HepG2 (cell line): ENCODE results near the gene ADAMTS17. TPM values are rescaled to one million over a fixed set of nuclear protein-coding genes. Genes with fewer than 3 reads are reported as not detected.

ENCODE experiments used
- FOXA3 ChIP-seq: IDR thresholded peaks from 2 replicates; pipeline ENCODE4 v1.6.1; 2016; ENCODE audit warnings: missing genetic modification reagents, missing compliant biosample characterization
- FOXM1 ChIP-seq: sonication (generic); formaldehyde crosslinking; IDR thresholded peaks from 2 replicates; pipeline ENCODE4 v1.5.0; 2020; ENCODE audit warnings: missing genetic modification reagents
- HNRNPK ChIP-seq: fragments of 200-400 bp; formaldehyde crosslinking; IDR thresholded peaks from 2 replicates; pipeline ENCODE4 v1.6.1; 2018; ENCODE audit warnings: low read length, low read depth, moderate library complexity, mild to moderate bottlenecking; ENCODE audit not compliant: poor library complexity, severe bottlenecking
- KDM3A ChIP-seq: IDR thresholded peaks from 2 replicates; pipeline ENCODE4 v1.6.1; 2018; ENCODE audit warnings: low read depth, missing compliant biosample characterization
- KDM5B ChIP-seq: sonication (generic); formaldehyde crosslinking; IDR thresholded peaks from 2 replicates; pipeline ENCODE4 v1.4.0; 2020; ENCODE audit warnings: missing genetic modification reagents, mild to moderate bottlenecking, borderline replicate concordance
- MBNL3 ChIP-seq: fragments of 250-450 bp; sonication (Bioruptor Pico); conservative IDR thresholded peaks from 2 replicates; pipeline ENCODE4 v1.8.0; 2022; ENCODE audit warnings: mild to moderate bottlenecking, inconsistent platforms
- POGZ ChIP-seq: sonication (generic); formaldehyde crosslinking; IDR thresholded peaks from 2 replicates; pipeline ENCODE4 v1.4.0; 2020; ENCODE audit warnings: mild to moderate bottlenecking, missing genetic modification reagents
- RAD21 ChIP-seq: fragments of 450-650 bp; formaldehyde crosslinking; IDR thresholded peaks from 2 replicates; pipeline ENCODE4 v1.5.0; 2020; ENCODE audit warnings: mild to moderate bottlenecking
- RFX3 ChIP-seq: IDR thresholded peaks from 2 replicates; pipeline ENCODE4 v1.6.1; 2016; ENCODE audit warnings: missing biosample characterization, missing genetic modification reagents
- SOX5 ChIP-seq: IDR thresholded peaks from 2 replicates; pipeline ENCODE4 v1.6.1; 2016; ENCODE audit warnings: borderline replicate concordance
- SUZ12 ChIP-seq: fragments of 150-350 bp; IDR thresholded peaks from 2 replicates; pipeline ENCODE4 v1.6.1; 2014; ENCODE audit warnings: low read depth, low read length
- TBX3 ChIP-seq: fragments of 450-650 bp; IDR thresholded peaks from 2 replicates; pipeline ENCODE4 v1.6.1; 2017; ENCODE audit warnings: antibody characterized with exemption, mild to moderate bottlenecking, inconsistent platforms, borderline replicate concordance
- YEATS4 ChIP-seq: sonication (generic); formaldehyde crosslinking; IDR thresholded peaks from 2 replicates; pipeline ENCODE4 v1.4.0; 2020; ENCODE audit warnings: missing genetic modification reagents, borderline replicate concordance
- ZBTB20 ChIP-seq: sonication (generic); formaldehyde crosslinking; IDR thresholded peaks from 2 replicates; pipeline ENCODE4 v1.8.1; 2023; ENCODE audit warnings: missing genetic modification reagents, low read depth, mild to moderate bottlenecking, borderline replicate concordance
- ZFP62 ChIP-seq: sonication (generic); formaldehyde crosslinking; IDR thresholded peaks from 2 replicates; pipeline ENCODE4 v1.4.0; 2020; ENCODE audit warnings: missing genetic modification reagents
- ZNF12 ChIP-seq: sonication (generic); formaldehyde crosslinking; IDR thresholded peaks from 2 replicates; pipeline ENCODE4 v1.5.0; 2020; ENCODE audit warnings: missing genetic modification reagents
- ZNF232 ChIP-seq: sonication (generic); formaldehyde crosslinking; IDR thresholded peaks from 2 replicates; pipeline ENCODE4 v1.4.0; 2020; ENCODE audit warnings: missing genetic modification reagents, borderline replicate concordance
- ZNF274 ChIP-seq: sonication (generic); formaldehyde crosslinking; IDR thresholded peaks from 2 replicates; pipeline ENCODE4 v1.5.1; 2020; ENCODE audit warnings: mild to moderate bottlenecking, missing genetic modification reagents
- ZNF558 ChIP-seq: sonication (generic); formaldehyde crosslinking; IDR thresholded peaks from 2 replicates; pipeline ENCODE4 v1.9.0; 2022; ENCODE audit warnings: mild to moderate bottlenecking, missing genetic modification reagents, borderline replicate concordance
- ZNF749 ChIP-seq: sonication (generic); formaldehyde crosslinking; IDR thresholded peaks from 2 replicates; pipeline ENCODE4 v1.8.0; 2022; ENCODE audit warnings: mild to moderate bottlenecking, missing genetic modification reagents, moderate library complexity, borderline replicate concordance
- ZNF775 ChIP-seq: sonication (generic); formaldehyde crosslinking; IDR thresholded peaks from 2 replicates; pipeline ENCODE4 v1.4.0; 2020; ENCODE audit warnings: missing genetic modification reagents, mild to moderate bottlenecking, moderate library complexity, borderline replicate concordance
- polyA plus RNA-seq, 8 experiments: library from polyadenylated mRNA; depleted of rRNA in 3 of 8; stranded (reverse) in 7 of 8; unstranded in 1 of 8; fragments of >200 nt; fragmentation: Illumina TruSeq in 4 of 8; extraction: Trizol in 4 of 8; gene quantifications; 2 replicates each; pipeline versions ENCODE4 v1.2.1 to v1.2.3, GENCODE V29; 2011 to 2016; ENCODE audit warnings: low read depth in 4 of 8, missing spikeins in 1 of 8, mixed read lengths in 1 of 8; ENCODE audit not compliant: insufficient read depth in 1 of 8
- total RNA-seq, 5 experiments: library from RNA; depleted of rRNA; stranded (reverse); fragments of >200 nt; fragmentation: Illumina TruSeq; extraction: Trizol; gene quantifications; 2 replicates each; pipeline ENCODE4 v1.2.3, GENCODE V29; 2016; ENCODE audit warnings: low read depth in 1 of 5
- TF ChIP-seq, protein P1 (sequence below): sonication (generic); formaldehyde crosslinking; IDR thresholded peaks from 2 replicates; pipeline ENCODE4 v1.4.0; 2020; ENCODE audit warnings: missing genetic modification reagents
- TF ChIP-seq, protein P2 (sequence below): sonication (generic); formaldehyde crosslinking; IDR thresholded peaks from 2 replicates; pipeline ENCODE4 v1.4.0; 2020; ENCODE audit warnings: missing genetic modification reagents, low read depth, mild to moderate bottlenecking, borderline replicate concordance
- TF ChIP-seq, protein P3 (sequence below): sonication (generic); formaldehyde crosslinking; IDR thresholded peaks from 2 replicates; pipeline ENCODE4 v1.5.0; 2020; ENCODE audit warnings: mild to moderate bottlenecking, missing genetic modification reagents
- TF ChIP-seq, protein P4 (sequence below): sonication (generic); formaldehyde crosslinking; IDR thresholded peaks from 2 replicates; pipeline ENCODE4 v1.4.0; 2020; ENCODE audit warnings: missing genetic modification reagents

Gene ADAMTS17
- total and polyA plus RNA-seq, 2 of the 13 experiments (the other 11 are each of a cell fraction or from before 2014, with no cell fraction given) = 0.02 to 0.04 TPM

DNA sequence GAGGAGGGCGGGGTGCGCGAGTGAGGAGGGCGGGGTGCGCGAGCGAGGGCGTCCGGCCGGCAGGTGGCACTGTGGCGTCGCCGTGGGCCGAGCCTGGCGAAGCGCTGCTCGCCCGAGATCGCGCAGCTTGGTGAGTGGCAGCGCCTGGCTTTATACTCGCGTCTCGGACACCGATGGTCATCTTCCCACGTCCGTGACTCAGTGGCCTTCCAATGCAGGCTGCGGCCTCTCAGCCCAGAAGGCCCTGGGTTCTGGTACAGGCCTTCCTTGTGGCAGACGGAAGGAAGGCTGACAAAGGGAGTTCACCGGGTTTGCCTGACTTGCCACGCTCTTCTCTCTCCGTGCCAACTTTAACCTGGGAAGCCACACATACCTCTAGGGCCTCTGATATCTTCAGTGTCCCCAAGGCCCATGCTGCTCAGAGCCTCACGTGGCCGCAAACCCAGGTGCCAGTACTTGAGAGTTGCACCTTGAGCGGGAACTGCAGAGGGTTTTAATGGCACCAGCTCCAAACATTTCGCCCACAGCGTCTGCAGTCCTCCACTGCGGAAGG, 413.3 kb downstream of the ADAMTS17 start (continued):
- TF ChIP-seq, protein P1, sequence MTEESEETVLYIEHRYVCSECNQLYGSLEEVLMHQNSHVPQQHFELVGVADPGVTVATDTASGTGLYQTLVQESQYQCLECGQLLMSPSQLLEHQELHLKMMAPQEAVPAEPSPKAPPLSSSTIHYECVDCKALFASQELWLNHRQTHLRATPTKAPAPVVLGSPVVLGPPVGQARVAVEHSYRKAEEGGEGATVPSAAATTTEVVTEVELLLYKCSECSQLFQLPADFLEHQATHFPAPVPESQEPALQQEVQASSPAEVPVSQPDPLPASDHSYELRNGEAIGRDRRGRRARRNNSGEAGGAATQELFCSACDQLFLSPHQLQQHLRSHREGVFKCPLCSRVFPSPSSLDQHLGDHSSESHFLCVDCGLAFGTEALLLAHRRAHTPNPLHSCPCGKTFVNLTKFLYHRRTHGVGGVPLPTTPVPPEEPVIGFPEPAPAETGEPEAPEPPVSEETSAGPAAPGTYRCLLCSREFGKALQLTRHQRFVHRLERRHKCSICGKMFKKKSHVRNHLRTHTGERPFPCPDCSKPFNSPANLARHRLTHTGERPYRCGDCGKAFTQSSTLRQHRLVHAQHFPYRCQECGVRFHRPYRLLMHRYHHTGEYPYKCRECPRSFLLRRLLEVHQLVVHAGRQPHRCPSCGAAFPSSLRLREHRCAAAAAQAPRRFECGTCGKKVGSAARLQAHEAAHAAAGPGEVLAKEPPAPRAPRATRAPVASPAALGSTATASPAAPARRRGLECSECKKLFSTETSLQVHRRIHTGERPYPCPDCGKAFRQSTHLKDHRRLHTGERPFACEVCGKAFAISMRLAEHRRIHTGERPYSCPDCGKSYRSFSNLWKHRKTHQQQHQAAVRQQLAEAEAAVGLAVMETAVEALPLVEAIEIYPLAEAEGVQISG (CRISPR knock-in tag) = no peak
- TF ChIP-seq, protein P2, sequence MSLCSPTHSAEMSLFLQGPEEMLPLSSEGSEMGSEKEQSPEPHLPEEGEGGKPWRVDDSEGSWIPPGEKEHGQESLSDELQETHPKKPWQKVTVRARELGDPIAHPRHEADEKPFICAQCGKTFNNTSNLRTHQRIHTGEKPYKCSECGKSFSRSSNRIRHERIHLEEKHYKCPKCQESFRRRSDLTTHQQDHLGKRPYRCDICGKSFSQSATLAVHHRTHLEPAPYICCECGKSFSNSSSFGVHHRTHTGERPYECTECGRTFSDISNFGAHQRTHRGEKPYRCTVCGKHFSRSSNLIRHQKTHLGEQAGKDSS (CRISPR knock-in tag) = no peak
- TF ChIP-seq KDM3A (CRISPR knock-in tag) = 0 out of 2 replicates have a peak, but pooled peaks have one; percentile 46
- TF ChIP-seq ZNF274 (CRISPR knock-in tag) = peak; percentile 45; the same call in 1 of the 2 replicates
- TF ChIP-seq ZNF558 = no peak
- peak; percentile 19 for TF ChIP-seq HNRNPK
- peak; percentile 80 for TF ChIP-seq RAD21 (CRISPR knock-in tag)
- TF ChIP-seq KDM5B (CRISPR knock-in tag) = peak; percentile 30; the same call in 1 of the 2 replicates
- no peak for TF ChIP-seq RFX3
- no peak for TF ChIP-seq MBNL3 (CRISPR knock-in tag)
- TF ChIP-seq YEATS4 (CRISPR knock-in tag) = no peak
- TF ChIP-seq, protein P3, sequence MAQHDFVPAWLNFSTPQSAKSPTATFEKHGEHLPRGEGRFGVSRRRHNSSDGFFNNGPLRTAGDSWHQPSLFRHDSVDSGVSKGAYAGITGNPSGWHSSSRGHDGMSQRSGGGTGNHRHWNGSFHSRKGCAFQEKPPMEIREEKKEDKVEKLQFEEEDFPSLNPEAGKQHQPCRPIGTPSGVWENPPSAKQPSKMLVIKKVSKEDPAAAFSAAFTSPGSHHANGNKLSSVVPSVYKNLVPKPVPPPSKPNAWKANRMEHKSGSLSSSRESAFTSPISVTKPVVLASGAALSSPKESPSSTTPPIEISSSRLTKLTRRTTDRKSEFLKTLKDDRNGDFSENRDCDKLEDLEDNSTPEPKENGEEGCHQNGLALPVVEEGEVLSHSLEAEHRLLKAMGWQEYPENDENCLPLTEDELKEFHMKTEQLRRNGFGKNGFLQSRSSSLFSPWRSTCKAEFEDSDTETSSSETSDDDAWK = no peak
- no peak for TF ChIP-seq FOXM1 (CRISPR knock-in tag)
- no peak for TF ChIP-seq ZFP62 (CRISPR knock-in tag)
- no peak for TF ChIP-seq ZNF12 (CRISPR knock-in tag)
- TF ChIP-seq POGZ (CRISPR knock-in tag) = 0 out of 2 replicates have a peak, but pooled peaks have one; percentile 23
- no peak for TF ChIP-seq FOXA3 (CRISPR knock-in tag)
- TF ChIP-seq ZNF775 (CRISPR knock-in tag) = no peak
- no peak for TF ChIP-seq SOX5 (CRISPR knock-in tag)
- no peak for TF ChIP-seq ZNF749 (CRISPR knock-in tag)
- TF ChIP-seq, protein P4, sequence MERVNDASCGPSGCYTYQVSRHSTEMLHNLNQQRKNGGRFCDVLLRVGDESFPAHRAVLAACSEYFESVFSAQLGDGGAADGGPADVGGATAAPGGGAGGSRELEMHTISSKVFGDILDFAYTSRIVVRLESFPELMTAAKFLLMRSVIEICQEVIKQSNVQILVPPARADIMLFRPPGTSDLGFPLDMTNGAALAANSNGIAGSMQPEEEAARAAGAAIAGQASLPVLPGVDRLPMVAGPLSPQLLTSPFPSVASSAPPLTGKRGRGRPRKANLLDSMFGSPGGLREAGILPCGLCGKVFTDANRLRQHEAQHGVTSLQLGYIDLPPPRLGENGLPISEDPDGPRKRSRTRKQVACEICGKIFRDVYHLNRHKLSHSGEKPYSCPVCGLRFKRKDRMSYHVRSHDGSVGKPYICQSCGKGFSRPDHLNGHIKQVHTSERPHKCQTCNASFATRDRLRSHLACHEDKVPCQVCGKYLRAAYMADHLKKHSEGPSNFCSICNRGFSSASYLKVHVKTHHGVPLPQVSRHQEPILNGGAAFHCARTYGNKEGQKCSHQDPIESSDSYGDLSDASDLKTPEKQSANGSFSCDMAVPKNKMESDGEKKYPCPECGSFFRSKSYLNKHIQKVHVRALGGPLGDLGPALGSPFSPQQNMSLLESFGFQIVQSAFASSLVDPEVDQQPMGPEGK = peak; percentile 54
- no peak for TF ChIP-seq SUZ12
- no peak for TF ChIP-seq ZBTB20
- TF ChIP-seq TBX3 = no peak
- no peak for TF ChIP-seq ZNF232 (CRISPR knock-in tag)
